GM10266 (cell line): ENCODE results near the gene TDRD12.
A peak's percentile ranks its signal among the peaks of the same experiment; 100 is the strongest.
"Not testable (repeated sequence)": the region's sequence is repeated elsewhere in the genome, so short reads cannot be mapped to it uniquely, and the experiment has no call there.

Experiments used
- DNase-seq: peaks from one replicate; pipeline ENCODE4 v3.0.0; 2012; ENCODE audit errors: extremely low spot score
- CTCF ChIP-seq: IDR thresholded peaks from 2 replicates; pipeline ENCODE4 v1.5.1; 2012; ENCODE audit warnings: mild to moderate bottlenecking, low read depth; ENCODE audit not compliant: control insufficient read depth, insufficient read depth; ENCODE audit errors: missing control alignments

The TDRD12 gene

GRCh38 chr19:32720216-32720935, 809 bp downstream of the TDRD12 start:
- no peak for TF ChIP-seq CTCF
- DNase-seq, result peak; percentile 43

DNA sequence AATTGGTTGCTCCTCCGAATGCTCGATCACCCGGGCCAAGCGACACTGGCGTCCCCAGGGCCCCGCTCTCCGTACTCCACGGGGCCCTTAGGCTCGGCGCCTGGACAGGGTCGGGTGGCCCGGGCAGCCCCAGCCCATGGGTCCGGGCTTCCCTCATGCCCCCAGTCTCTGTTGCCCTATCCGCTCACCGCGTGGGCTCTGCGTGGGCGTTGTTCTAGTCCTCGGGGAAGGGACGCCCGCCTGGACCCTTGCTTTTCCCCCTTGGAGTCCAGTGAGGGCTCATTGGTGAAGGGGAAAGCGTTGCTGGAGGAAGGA, 1.3 kb downstream of the TDRD12 start:
- no peak for DNase-seq
- TF ChIP-seq CTCF, result no peak

DNA sequence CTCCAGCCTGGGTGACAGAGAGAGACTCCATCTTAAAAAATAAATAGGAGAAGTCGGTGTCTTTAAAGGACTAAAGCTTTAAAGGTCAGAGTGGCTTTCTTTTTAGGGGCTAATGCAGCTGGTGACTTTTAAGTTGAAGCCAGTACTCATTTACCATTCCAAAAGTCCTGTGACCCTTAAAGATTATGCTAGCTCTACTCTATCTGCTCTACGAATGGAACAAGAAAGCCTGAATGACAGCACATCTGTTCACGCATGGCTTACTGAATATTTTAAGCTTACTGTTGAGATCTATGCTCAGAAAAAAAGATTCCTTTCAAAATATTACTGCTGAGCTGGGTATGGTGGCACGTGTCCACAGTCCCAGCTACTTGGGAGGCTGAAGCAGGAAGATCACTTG, 16.4 kb downstream of the TDRD12 start:
- DNase-seq, result no peak
- no peak for TF ChIP-seq CTCF

DNA sequence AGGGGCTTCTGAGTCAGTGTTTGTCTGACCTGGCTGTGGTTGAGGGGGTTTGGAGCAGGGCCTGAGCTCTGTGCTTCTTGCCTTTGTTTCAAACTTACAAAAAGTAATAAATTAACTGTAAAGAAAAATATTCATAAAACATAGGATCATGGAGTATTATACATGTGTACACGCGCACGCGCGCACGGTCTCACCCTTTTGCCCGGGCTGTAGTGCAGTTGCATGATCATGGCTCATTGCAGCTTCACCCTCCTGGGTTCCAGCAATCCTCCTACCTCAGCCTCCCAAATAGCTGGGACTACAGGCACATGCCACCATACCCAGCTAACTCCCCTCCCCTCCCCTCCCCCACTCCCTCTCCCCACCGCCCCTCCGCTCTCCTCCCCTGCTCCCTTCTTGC, 23.5 kb downstream of the TDRD12 start:
- TF ChIP-seq CTCF, result no peak
- no peak for DNase-seq

- TF ChIP-seq CTCF, result no peak
- no peak for DNase-seq
Observed at GRCh38 chr19:32743447-32743846, 23.9 kb downstream of the TDRD12 start.

GRCh38 chr19:32744555-32745325, 25.2 kb downstream of the TDRD12 start:
- DNase-seq, result no peak
- TF ChIP-seq CTCF, result no peak

- DNase-seq, result not testable (repeated sequence)
Observed at GRCh38 chr19:32745594-32746251, 26.2 kb downstream of the TDRD12 start.

DNA sequence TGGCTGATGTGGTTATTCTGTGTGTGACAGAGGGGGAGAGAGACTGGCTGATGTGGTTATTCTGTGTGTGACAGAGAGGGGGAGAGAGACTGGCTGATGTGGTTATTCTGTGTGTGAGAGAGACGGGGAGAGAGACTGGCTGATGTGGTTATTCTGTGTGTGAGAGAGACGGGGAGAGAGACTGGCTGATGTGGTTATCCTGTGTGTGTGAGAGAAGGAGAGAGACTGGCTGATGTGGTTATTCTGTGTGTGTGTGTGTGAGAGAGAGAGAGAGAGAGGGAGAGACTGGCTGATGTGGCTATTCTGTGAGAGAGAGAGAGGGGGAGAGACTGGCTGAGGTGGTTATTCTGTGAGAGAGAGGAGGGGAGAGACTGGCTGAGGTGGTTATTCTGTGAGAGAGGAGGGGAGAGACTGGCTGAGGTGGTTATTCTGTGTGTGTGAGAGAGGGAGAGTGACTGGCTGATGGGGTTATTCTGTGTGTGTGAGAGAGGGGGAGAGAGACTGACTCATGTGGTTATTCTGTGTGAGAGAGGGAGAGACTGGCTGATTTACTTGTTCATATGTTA, 27.1 kb downstream of the TDRD12 start:
- peak; percentile 27 for DNase-seq
